B cell (primary cell): Measurements from ENCODE around the gene SHC2. TPM values are rescaled to one million over a fixed set of nuclear protein-coding genes. Genes with fewer than 3 reads are reported as not detected.

Experiments used
- ATAC-seq: fragments of 200-7000 bp; cut with Tn5 transposase; one replicate; pipeline ENCODE4 v1.10.0; 2021; ENCODE audit warnings: low read depth, mild to moderate bottlenecking, moderate number of reproducible peaks, moderate library complexity
- CTCF ChIA-PET: fragments of 350-600 bp; sonication (Branson Sonifier 250); formaldehyde crosslinking; loops from one replicate; lab custom pipeline; 2021; ENCODE audit warnings: antibody characterized with exemption, inconsistent platforms; lab: Charles Lee
- POLR2A ChIA-PET: fragments of 350-600 bp; sonication (Branson Sonifier 250); formaldehyde crosslinking; loops from one replicate; lab custom pipeline; 2021; ENCODE audit warnings: antibody characterized with exemption; lab: Charles Lee
- DNase-seq: peaks from one replicate; pipeline ENCODE4 v3.0.0; 2013
- H2AFZ ChIP-seq: 2 replicates; pipeline ENCODE4 v1.6.1; 2012; ENCODE audit warnings: mild to moderate bottlenecking, low read depth, low read length; ENCODE audit not compliant: insufficient read depth, poor library complexity, severe bottlenecking
- H3K27ac ChIP-seq, 2 donors: 1 replicate in 1 of 2; 2 replicates in 1 of 2; pipeline ENCODE4 v1.5.1; 2012 to 2013; ENCODE audit warnings: low read length in 2 of 2, mild to moderate bottlenecking in 2 of 2, moderate library complexity in 1 of 2
- H3K27me3 ChIP-seq, 4 experiments: fragments of 200-600 bp in 1 of 4; sonication (generic) in 1 of 4; replicated peaks in 1 of 4; 1 replicate in 2 of 4; 2 replicates in 2 of 4; pipeline versions ENCODE4 v1.6.1 to v1.7.0; 2013 to 2016; ENCODE audit warnings: low read length in 3 of 4, mild to moderate bottlenecking in 2 of 4, mixed read lengths in 1 of 4, moderate library complexity in 1 of 4; ENCODE audit not compliant: insufficient read depth in 4 of 4, control insufficient read depth in 3 of 4; ENCODE audit errors: control extremely low read depth in 1 of 4
- H3K36me3 ChIP-seq, 2 experiments: replicated peaks in 1 of 2; 1 replicate in 1 of 2; 2 replicates in 1 of 2; pipeline versions ENCODE4 v1.6.1 to v1.7.1; 2013; ENCODE audit warnings: low read length in 1 of 2; ENCODE audit not compliant: insufficient read depth in 2 of 2, control insufficient read depth in 1 of 2; ENCODE audit errors: control extremely low read depth in 1 of 2, extremely low read depth in 1 of 2
- H3K4me1 ChIP-seq, 2 donors: fragments of 200-600 bp in 1 of 2; sonication (generic) in 1 of 2; 1 replicate in 1 of 2; 2 replicates in 1 of 2; pipeline versions ENCODE4 v1.5.1 to v1.6.1; 2013 to 2017; ENCODE audit warnings: low read length in 2 of 2; ENCODE audit not compliant: control insufficient read depth in 2 of 2, insufficient read depth in 2 of 2
- H3K4me2 ChIP-seq: replicated peaks from 2 replicates; pipeline ENCODE3; 2012; ENCODE audit warnings: mild to moderate bottlenecking, low read depth, low read length; ENCODE audit not compliant: poor library complexity, severe bottlenecking
- H3K4me3 ChIP-seq, 5 experiments: fragments of 200-600 bp in 1 of 5; sonication (generic) in 1 of 5; 1 replicate in 3 of 5; 2 replicates in 2 of 5; pipeline versions ENCODE4 v1.5.1 to v1.7.0; 2011 to 2016; ENCODE audit warnings: low read length in 4 of 5, mild to moderate bottlenecking in 4 of 5, low read depth in 2 of 5, control low read depth in 1 of 5, moderate library complexity in 1 of 5; ENCODE audit not compliant: insufficient read depth in 1 of 5; ENCODE audit errors: control extremely low read depth in 1 of 5, extremely low read depth in 1 of 5
- H3K79me2 ChIP-seq: fragments of 200-600 bp; sonication (generic); one replicate; pipeline ENCODE4 v1.6.0; 2016; ENCODE audit warnings: low read length; ENCODE audit not compliant: control insufficient read depth, insufficient read depth
- H3K9ac ChIP-seq: fragments of 200-600 bp; sonication (generic); 2 replicates; pipeline ENCODE4 v1.6.1; 2017; ENCODE audit warnings: mild to moderate bottlenecking, low read length, moderate library complexity
- H3K9me3 ChIP-seq, 3 donors: one replicate each; pipeline versions ENCODE4 v1.6.1 to v1.7.1; 2013; ENCODE audit warnings: low read length in 2 of 3; ENCODE audit not compliant: control insufficient read depth in 2 of 3, insufficient read depth in 1 of 3; ENCODE audit errors: control extremely low read depth in 1 of 3
- H4K20me1 ChIP-seq: 2 replicates; pipeline ENCODE4 v1.6.0; 2012; ENCODE audit warnings: mild to moderate bottlenecking, low read length; ENCODE audit not compliant: insufficient read depth, control insufficient read depth, poor library complexity, severe bottlenecking
- H3K27ac Mint-ChIP-seq: one replicate; pipeline ENCODE4 v1.8.0; 2021; ENCODE audit warnings: mixed read lengths
- H3K27me3 Mint-ChIP-seq: one replicate; pipeline ENCODE4 v1.8.0; 2021; ENCODE audit warnings: mixed read lengths
- H3K4me1 Mint-ChIP-seq: one replicate; pipeline ENCODE4 v1.8.0; 2021; ENCODE audit warnings: mixed read lengths
- H3K4me3 Mint-ChIP-seq: one replicate; pipeline ENCODE4 v1.8.0; 2021; ENCODE audit warnings: mixed read lengths
- H3K9me3 Mint-ChIP-seq: one replicate; pipeline ENCODE4 v1.8.0; 2022; ENCODE audit warnings: mixed read lengths; ENCODE audit not compliant: insufficient read depth
- EZH2 ChIP-seq: IDR thresholded peaks from 2 replicates; pipeline ENCODE4 v1.6.1; 2012; ENCODE audit warnings: borderline replicate concordance, low read depth, mild to moderate bottlenecking, moderate library complexity, low read length; ENCODE audit not compliant: insufficient read depth, poor library complexity, severe bottlenecking
- WGBS: methylation state at CpG from one replicate; pipeline ENCODE4 v1.1.5; 2013; ENCODE audit warnings: missing lambda C conversion rate; ENCODE audit not compliant: insufficient coverage; 5-methylcytosine and 5-hydroxymethylcytosine counted together
- intact Hi-C: fragments of 100-400 bp; cut with micrococcal nuclease; formaldehyde crosslinking; loops from one replicate; pipeline ENCODE4 v1.10.0; 2022
- polyA plus RNA-seq: library from polyadenylated mRNA; depleted of rRNA; stranded (reverse); fragments of >200 nt; gene quantifications from 2 replicates; pipeline ENCODE4 v1.2.3, GENCODE V29; 2012
- total RNA-seq, 2 donors: library from RNA; stranded (reverse); fragments of 120-200 nt in 1 of 2; gene quantifications; 1 replicate in 1 of 2; 2 replicates in 1 of 2; pipeline versions ENCODE4 v1.2.3 to v1.2.4, GENCODE V29; 2013 to 2022
- TF ChIP-seq, protein P1 (sequence below): fragments of 200-600 bp; IDR thresholded peaks from one replicate; pipeline ENCODE4 v1.8.0; 2022; ENCODE audit warnings: antibody characterized with exemption, mild to moderate bottlenecking

The SHC2 gene
- total and polyA plus RNA-seq, 2 donors (not counting 1 experiment from before 2014, with no cell fraction given) = 0.19 TPM; not detected in 1

DNA sequence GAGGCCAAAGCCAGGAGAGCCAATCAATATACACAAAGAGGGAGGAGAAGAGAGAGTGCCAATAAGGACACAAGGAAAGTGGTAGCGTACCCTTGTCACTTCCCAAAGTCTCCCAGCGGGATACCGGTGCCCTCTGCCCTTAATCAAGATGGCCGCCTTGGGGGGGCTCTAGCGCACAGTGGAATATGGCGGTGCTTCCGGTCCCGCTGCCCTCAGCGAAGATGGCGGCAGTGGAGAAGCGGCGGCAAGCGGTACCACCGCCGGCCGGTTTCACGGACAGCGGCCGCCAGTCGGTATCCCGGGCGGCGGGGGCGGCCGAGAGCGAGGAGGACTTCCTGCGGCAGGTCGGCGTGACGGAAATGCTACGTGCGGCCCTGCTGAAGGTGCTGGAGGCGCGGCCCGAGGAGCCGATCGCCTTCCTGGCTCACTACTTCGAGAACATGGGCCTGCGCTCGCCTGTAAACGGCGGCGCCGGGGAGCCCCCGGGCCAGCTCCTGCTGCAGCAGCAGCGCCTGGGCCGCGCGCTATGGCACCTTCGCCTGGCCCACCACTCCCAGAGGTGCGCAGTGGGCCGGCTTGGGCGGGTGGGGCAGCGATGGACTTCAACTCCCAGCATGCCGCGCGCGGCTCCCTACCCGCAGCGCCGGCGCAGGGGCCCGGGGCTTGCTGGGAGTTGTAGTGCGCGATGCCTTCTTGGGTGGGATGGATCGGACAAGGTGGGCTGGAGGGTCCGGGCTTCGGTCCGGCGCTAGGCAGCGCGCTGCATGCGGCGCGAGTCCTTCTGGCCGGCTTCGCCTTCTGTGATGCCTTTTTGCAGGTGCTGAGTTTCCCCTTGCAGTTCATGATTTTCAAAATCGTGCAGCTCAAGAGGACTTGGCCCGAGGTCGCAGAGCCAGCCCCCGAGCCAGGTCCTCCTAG is 46.7 kb upstream of the SHC2 start, which contains the start of gene TPGS1:
Gene TPGS1, plus strand, starts transcription at position 212 of the 918 bp plus-strand sequence. Its CDS starts 10 bp downstream, at position 222.
- Histone ChIP-seq H3K36me3 (no peaks in the 10 kb centered on the region), H4K20me1 (peaks cover 23% of the 10 kb centered on the region), H3K9ac (peak within 1 kb of the TSS; percentile 91), H3K27me3 (no peaks in the 10 kb centered on the region), H2AFZ (peak within 1 kb of the TSS; percentile 99), H3K27ac (peak within 1 kb of the TSS; percentile 95 to 99), H3K4me1 (peaks cover 31 to 37% of the 10 kb centered on the region in 2 donors), H3K4me3 (peak within 1 kb of the TSS; percentile 74 to 98 (median 90)), H3K9me3 (peaks cover 0 to 2% (median 0%) of the 10 kb centered on the region in 3 donors), H3K4me2 (peak within 1 kb of the TSS; percentile 97), H3K79me2 (peaks cover 19% of the 10 kb centered on the region)
- TF ChIP-seq EZH2 = no peak
- TF ChIP-seq, protein P1, sequence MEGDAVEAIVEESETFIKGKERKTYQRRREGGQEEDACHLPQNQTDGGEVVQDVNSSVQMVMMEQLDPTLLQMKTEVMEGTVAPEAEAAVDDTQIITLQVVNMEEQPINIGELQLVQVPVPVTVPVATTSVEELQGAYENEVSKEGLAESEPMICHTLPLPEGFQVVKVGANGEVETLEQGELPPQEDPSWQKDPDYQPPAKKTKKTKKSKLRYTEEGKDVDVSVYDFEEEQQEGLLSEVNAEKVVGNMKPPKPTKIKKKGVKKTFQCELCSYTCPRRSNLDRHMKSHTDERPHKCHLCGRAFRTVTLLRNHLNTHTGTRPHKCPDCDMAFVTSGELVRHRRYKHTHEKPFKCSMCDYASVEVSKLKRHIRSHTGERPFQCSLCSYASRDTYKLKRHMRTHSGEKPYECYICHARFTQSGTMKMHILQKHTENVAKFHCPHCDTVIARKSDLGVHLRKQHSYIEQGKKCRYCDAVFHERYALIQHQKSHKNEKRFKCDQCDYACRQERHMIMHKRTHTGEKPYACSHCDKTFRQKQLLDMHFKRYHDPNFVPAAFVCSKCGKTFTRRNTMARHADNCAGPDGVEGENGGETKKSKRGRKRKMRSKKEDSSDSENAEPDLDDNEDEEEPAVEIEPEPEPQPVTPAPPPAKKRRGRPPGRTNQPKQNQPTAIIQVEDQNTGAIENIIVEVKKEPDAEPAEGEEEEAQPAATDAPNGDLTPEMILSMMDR = no peak
- CTCF ChIA-PET = interaction anchor here (1.1 to 2.1 kb wide), 8 partner anchors 11 to 213 kb away, joined by 3 to 18 read pairs (median 6); partner anchors contain the start of gene CDC34
- intact Hi-C loops = loop anchor here (1.0 to 10.0 kb wide), 4 partner anchors 18 to 735 kb away; partner anchors contain the start of genes ATP5F1D, CDC34 and MIER2
- H3K27me3 Mint-ChIP-seq = no peaks in the 10 kb centered on the region
- peaks cover under 1% of the 10 kb centered on the region for H3K9me3 Mint-ChIP-seq
- POLR2A ChIA-PET = interaction anchor here (1.0 to 1.6 kb wide), 4 partner anchors 12 to 65 kb away, joined by 3 to 16 read pairs (median 4); partner anchors contain the start of genes BSG, CDC34 and MADCAM1
- no peak for DNase-seq
- peaks cover 32% of the 10 kb centered on the region for H3K4me1 Mint-ChIP-seq
- H3K27ac Mint-ChIP-seq = peak within 1 kb of the TSS; percentile 99
- ATAC-seq = peak; percentile 64
- 2% methylated on average over 81 of the region's 81 CpGs for WGBS
- peak within 1 kb of the TSS; percentile 90 for H3K4me3 Mint-ChIP-seq
